Neural progenitor cell (in vitro differentiated cells): ENCODE results near the gene MEF2D. TPM values are rescaled to one million over a fixed set of nuclear protein-coding genes. Genes with fewer than 3 reads are reported as not detected.

Source experiments
- DNase-seq: peaks from one replicate; pipeline ENCODE4 v3.0.0-alpha.2; 2016; ENCODE audit warnings: low spot score
- H2AFZ ChIP-seq: fragments of 200-600 bp; sonication (generic); replicated peaks from 2 replicates; pipeline ENCODE4 v1.6.1; 2016; ENCODE audit warnings: antibody characterized with exemption
- H3F3A ChIP-seq: fragments of 200-600 bp; sonication (generic); 2 replicates; pipeline ENCODE4 v1.6.1; 2016; ENCODE audit warnings: antibody characterized with exemption, low read depth
- H3K27ac ChIP-seq: fragments of 200-600 bp; sonication (generic); 2 replicates; pipeline ENCODE4 v1.5.1; 2016; ENCODE audit warnings: mild to moderate bottlenecking
- H3K27me3 ChIP-seq: fragments of 200-600 bp; sonication (generic); 2 replicates; pipeline ENCODE4 v1.6.1; 2016; ENCODE audit warnings: mild to moderate bottlenecking, moderate library complexity
- H3K36me3 ChIP-seq: fragments of 200-600 bp; sonication (generic); 2 replicates; pipeline ENCODE4 v1.5.1; 2016
- H3K4me1 ChIP-seq: fragments of 200-600 bp; sonication (generic); 2 replicates; pipeline ENCODE4 v1.6.1; 2016; ENCODE audit warnings: mixed run types
- H3K4me2 ChIP-seq: fragments of 200-600 bp; sonication (generic); 2 replicates; pipeline ENCODE4 v1.6.1; 2016
- H3K4me3 ChIP-seq: fragments of 200-600 bp; sonication (generic); 2 replicates; pipeline ENCODE4 v1.5.1; 2016
- H3K79me2 ChIP-seq: fragments of 200-600 bp; sonication (generic); 2 replicates; pipeline ENCODE4 v1.6.1; 2016; ENCODE audit warnings: low read depth
- H3K9ac ChIP-seq: fragments of 200-600 bp; sonication (generic); 2 replicates; pipeline ENCODE4 v1.6.1; 2016
- H3K9me3 ChIP-seq: fragments of 200-600 bp; sonication (generic); 2 replicates; pipeline ENCODE4 v1.5.1; 2016; ENCODE audit warnings: low read depth
- H4K20me1 ChIP-seq: fragments of 200-600 bp; sonication (generic); 2 replicates; pipeline ENCODE4 v1.6.1; 2016; ENCODE audit warnings: low read depth
- H3K27ac Mint-ChIP-seq: 3 replicates; pipeline ENCODE4 v1.8.0; 2021; ENCODE audit warnings: mixed read lengths
- H3K27me3 Mint-ChIP-seq: 2 replicates; pipeline ENCODE4 v1.8.0; 2022; ENCODE audit warnings: low read depth, mild to moderate bottlenecking, inconsistent platforms, moderate library complexity, mixed read lengths; ENCODE audit not compliant: insufficient read depth
- H3K36me3 Mint-ChIP-seq: 3 replicates; pipeline ENCODE4 v1.8.0; 2021; ENCODE audit warnings: mixed read lengths
- H3K4me1 Mint-ChIP-seq: 3 replicates; pipeline ENCODE4 v1.8.0; 2021; ENCODE audit warnings: mixed read lengths
- H3K4me3 Mint-ChIP-seq: 3 replicates; pipeline ENCODE4 v1.8.0; 2021; ENCODE audit warnings: mild to moderate bottlenecking, moderate library complexity, mixed read lengths
- H3K9me3 Mint-ChIP-seq: 3 replicates; pipeline ENCODE4 v1.8.0; 2020; ENCODE audit warnings: mixed read lengths
- EZH2 ChIP-seq: fragments of 200-600 bp; sonication (generic); IDR thresholded peaks from 2 replicates; pipeline ENCODE4 v1.6.1; 2017; ENCODE audit warnings: antibody characterized with exemption, mild to moderate bottlenecking, moderate library complexity
- EZH2phosphoT487 ChIP-seq: fragments of 200-600 bp; sonication (generic); IDR thresholded peaks from 2 replicates; pipeline ENCODE4 v1.6.1; 2017; ENCODE audit warnings: antibody characterized with exemption
- total RNA-seq: library from RNA; depleted of rRNA; stranded (reverse); fragments of >200 nt; gene quantifications from 2 replicates; pipeline ENCODE4 v1.2.3, GENCODE V29; 2015; ENCODE audit warnings: low replicate concordance
- TF ChIP-seq, protein P1 (sequence below): fragments of 200-600 bp; sonication (generic); IDR thresholded peaks from 2 replicates; pipeline ENCODE4 v1.5.1; 2017; ENCODE audit warnings: antibody characterized with exemption, mild to moderate bottlenecking

The MEF2D gene
- total RNA-seq, 1 donor from 2014 or later = 1.8 TPM

- Histone ChIP-seq H3K27me3 (no peaks in the 10 kb centered on the region), H3K9me3 (no peaks in the 10 kb centered on the region), H3K4me2 (peak overlapping the region; percentile 34), H3F3A (peaks cover 17% of the 10 kb centered on the region), H2AFZ (no peak overlapping the region), H4K20me1 (peaks cover 89% of the 10 kb centered on the region), H3K4me3 (no peak overlapping the region), H3K9ac (no peak overlapping the region), H3K27ac (no peak overlapping the region), H3K4me1 (peaks cover 57% of the 10 kb centered on the region), H3K79me2 (peaks cover 35% of the 10 kb centered on the region), H3K36me3 (no peaks in the 10 kb centered on the region)
- no peaks in the 10 kb centered on the region for H3K9me3 Mint-ChIP-seq
- peaks cover 6% of the 10 kb centered on the region for H3K27me3 Mint-ChIP-seq
- no peak overlapping the region for H3K27ac Mint-ChIP-seq
- peaks cover 6% of the 10 kb centered on the region for H3K36me3 Mint-ChIP-seq
- no peak overlapping the region for H3K4me3 Mint-ChIP-seq
- peaks cover 78% of the 10 kb centered on the region for H3K4me1 Mint-ChIP-seq
- no peak for TF ChIP-seq EZH2
- TF ChIP-seq, protein P1, sequence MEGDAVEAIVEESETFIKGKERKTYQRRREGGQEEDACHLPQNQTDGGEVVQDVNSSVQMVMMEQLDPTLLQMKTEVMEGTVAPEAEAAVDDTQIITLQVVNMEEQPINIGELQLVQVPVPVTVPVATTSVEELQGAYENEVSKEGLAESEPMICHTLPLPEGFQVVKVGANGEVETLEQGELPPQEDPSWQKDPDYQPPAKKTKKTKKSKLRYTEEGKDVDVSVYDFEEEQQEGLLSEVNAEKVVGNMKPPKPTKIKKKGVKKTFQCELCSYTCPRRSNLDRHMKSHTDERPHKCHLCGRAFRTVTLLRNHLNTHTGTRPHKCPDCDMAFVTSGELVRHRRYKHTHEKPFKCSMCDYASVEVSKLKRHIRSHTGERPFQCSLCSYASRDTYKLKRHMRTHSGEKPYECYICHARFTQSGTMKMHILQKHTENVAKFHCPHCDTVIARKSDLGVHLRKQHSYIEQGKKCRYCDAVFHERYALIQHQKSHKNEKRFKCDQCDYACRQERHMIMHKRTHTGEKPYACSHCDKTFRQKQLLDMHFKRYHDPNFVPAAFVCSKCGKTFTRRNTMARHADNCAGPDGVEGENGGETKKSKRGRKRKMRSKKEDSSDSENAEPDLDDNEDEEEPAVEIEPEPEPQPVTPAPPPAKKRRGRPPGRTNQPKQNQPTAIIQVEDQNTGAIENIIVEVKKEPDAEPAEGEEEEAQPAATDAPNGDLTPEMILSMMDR = no peak
- TF ChIP-seq EZH2phosphoT487 = no peak
- DNase-seq = no peak
Measured at GRCh38 chr1:156493742-156494141, 6.8 kb downstream of the MEF2D start.

DNA sequence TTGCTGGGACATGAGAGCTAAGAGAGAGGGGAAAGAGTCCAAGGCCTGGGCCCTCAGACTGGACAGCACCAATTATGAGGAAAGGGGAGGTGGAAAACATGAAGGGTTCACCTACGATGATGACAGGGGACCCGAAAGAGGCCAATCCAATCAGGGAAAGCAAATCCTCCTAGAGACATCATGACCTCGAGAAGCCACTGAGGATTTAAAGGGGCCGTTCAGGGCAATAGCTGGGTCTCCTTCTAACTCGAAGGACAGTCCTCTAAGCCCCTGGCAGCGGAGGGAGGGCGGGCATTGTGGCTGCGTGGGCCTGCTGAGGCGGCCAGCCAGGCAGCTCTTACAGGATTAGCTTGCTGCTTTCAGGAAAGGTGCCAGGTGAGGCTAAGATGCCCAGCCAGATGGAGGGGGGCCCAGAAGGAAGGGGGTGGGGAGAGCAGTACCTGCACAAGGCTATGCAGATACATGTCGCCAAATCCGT, 7.4 kb downstream of the MEF2D start:
- Histone ChIP-seq H3K27me3 (no peaks in the 10 kb centered on the region), H3K79me2 (peaks cover 29% of the 10 kb centered on the region), H3K27ac (no peak overlapping the region), H2AFZ (no peak overlapping the region), H3K36me3 (no peaks in the 10 kb centered on the region), H3F3A (peaks cover 17% of the 10 kb centered on the region), H3K4me3 (no peak overlapping the region), H3K9ac (no peak overlapping the region), H4K20me1 (peaks cover 89% of the 10 kb centered on the region), H3K9me3 (no peaks in the 10 kb centered on the region), H3K4me1 (peaks cover 55% of the 10 kb centered on the region), H3K4me2 (peak overlapping the region; percentile 34)
- Mint-ChIP-seq H3K27me3 (peaks cover 5% of the 10 kb centered on the region), H3K27ac (no peak overlapping the region), H3K4me3 (no peak overlapping the region), H3K4me1 (peaks cover 78% of the 10 kb centered on the region), H3K36me3 (peaks cover 6% of the 10 kb centered on the region), H3K9me3 (no peaks in the 10 kb centered on the region)
- DNase-seq = peak; percentile 55
- TF ChIP-seq EZH2phosphoT487 = no peak
- TF ChIP-seq, protein P1 = no peak
- no peak for TF ChIP-seq EZH2

- no peak for TF ChIP-seq EZH2
- TF ChIP-seq, protein P1 = no peak
- no peak for TF ChIP-seq EZH2phosphoT487
- no peak for DNase-seq
- Histone ChIP-seq H3K4me2 (peak overlapping the region; percentile 34), H2AFZ (no peak overlapping the region), H3K27ac (no peak overlapping the region), H3K9me3 (no peaks in the 10 kb centered on the region), H3K4me3 (no peak overlapping the region), H4K20me1 (peaks cover 89% of the 10 kb centered on the region), H3K79me2 (peaks cover 29% of the 10 kb centered on the region), H3F3A (peaks cover 17% of the 10 kb centered on the region), H3K4me1 (peaks cover 52% of the 10 kb centered on the region), H3K36me3 (no peaks in the 10 kb centered on the region), H3K9ac (no peak overlapping the region), H3K27me3 (no peaks in the 10 kb centered on the region)
- Mint-ChIP-seq H3K9me3 (no peaks in the 10 kb centered on the region), H3K27ac (no peak overlapping the region), H3K27me3 (peaks cover 4% of the 10 kb centered on the region), H3K4me3 (no peak overlapping the region), H3K4me1 (peaks cover 78% of the 10 kb centered on the region), H3K36me3 (peaks cover 6% of the 10 kb centered on the region)
Measured at GRCh38 chr1:156492591-156493080, 7.9 kb downstream of the MEF2D start.
